GM18508 (cell line): ENCODE data around the gene ANO9.
"Not testable (repeated sequence)": the region's sequence is repeated elsewhere in the genome, so short reads cannot be mapped to it uniquely, and the experiment has no call there.

Source experiments
- ATAC-seq: cut with Tn5 transposase; IDR thresholded peaks from one replicate; pipeline ENCODE4 v1.9.1; 2021; ENCODE audit warnings: moderate number of reproducible peaks; ENCODE audit not compliant: insufficient read depth, unreplicated experiment

Gene ANO9

GRCh38 chr11:438101-438844, 3.5 kb downstream of the ANO9 start:
- ATAC-seq, result no peak

- no peak for ATAC-seq
These were observed 4.5 kb downstream of the ANO9 start for GRCh38 chr11:437228-437870.

GRCh38 chr11:434999-435740, 6.6 kb downstream of the ANO9 start:
- not testable (repeated sequence) for ATAC-seq

- no peak for ATAC-seq
These were observed 7.3 kb downstream of the ANO9 start for GRCh38 chr11:434496-434895.

GRCh38 chr11:433641-434040, 8.2 kb downstream of the ANO9 start:
- ATAC-seq, result no peak

GRCh38 chr11:433111-433510, 8.7 kb downstream of the ANO9 start:
- no peak for ATAC-seq

GRCh38 chr11:432501-433100, 9.2 kb downstream of the ANO9 start:
- no peak for ATAC-seq

GRCh38 chr11:431921-432320, 9.9 kb downstream of the ANO9 start:
- no peak for ATAC-seq

- ATAC-seq, result no peak
These were observed 11.8 kb downstream of the ANO9 start for GRCh38 chr11:429931-430456.

- no peak for ATAC-seq
These were observed 12.4 kb downstream of the ANO9 start for GRCh38 chr11:429391-429790.

GRCh38 chr11:428295-428694, 13.5 kb downstream of the ANO9 start:
- no peak for ATAC-seq

GRCh38 chr11:426851-427250, 15.0 kb downstream of the ANO9 start:
- no peak for ATAC-seq

GRCh38 chr11:425301-425700, 16.5 kb downstream of the ANO9 start:
- no peak for ATAC-seq

- not testable (repeated sequence) for ATAC-seq
These were observed 17.0 kb downstream of the ANO9 start for GRCh38 chr11:424766-425165.

- ATAC-seq, result no peak
These were observed 17.6 kb downstream of the ANO9 start for GRCh38 chr11:424232-424631.

GRCh38 chr11:422249-422656, 19.6 kb downstream of the ANO9 start:
- no peak for ATAC-seq

GRCh38 chr11:420911-421321, 20.9 kb downstream of the ANO9 start:
- ATAC-seq, result no peak

- ATAC-seq, result no peak
These were observed 21.5 kb downstream of the ANO9 start for GRCh38 chr11:420054-420910.

GRCh38 chr11:419248-420005, 22.4 kb downstream of the ANO9 start:
- no peak for ATAC-seq
